Measurements from ENCODE around the gene CNTRL.

The CNTRL gene

DNA sequence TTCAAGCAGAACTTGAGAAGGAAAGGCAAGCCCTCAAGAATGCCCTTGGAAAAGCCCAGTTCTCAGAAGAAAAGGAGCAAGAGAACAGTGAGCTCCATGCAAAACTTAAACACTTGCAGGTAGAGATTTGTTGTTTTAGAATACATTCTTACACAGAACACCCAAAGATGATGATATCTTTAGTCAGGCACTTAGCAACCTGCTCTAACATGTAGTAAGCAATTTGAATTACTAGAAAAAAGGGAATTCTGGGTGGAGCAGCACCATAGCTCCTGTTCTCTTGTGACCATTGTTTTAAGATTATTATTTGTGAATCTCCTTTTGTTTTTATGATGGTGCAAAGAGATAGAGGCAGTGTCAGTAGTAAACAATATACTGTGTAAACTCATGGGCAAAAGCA lies 63.8 kb downstream of the CNTRL start:
- peaks cover 19% of the 10 kb centered on the region for H3K79me2 ChIP-seq (ENCODE audit: control insufficient read depth, low read length)
- no peak for TF ChIP-seq EZH2phosphoT487 (IDR thresholded peaks at IDR 0.05; ENCODE audit: borderline replicate concordance, low read length)
- TF ChIP-seq, protein P1, sequence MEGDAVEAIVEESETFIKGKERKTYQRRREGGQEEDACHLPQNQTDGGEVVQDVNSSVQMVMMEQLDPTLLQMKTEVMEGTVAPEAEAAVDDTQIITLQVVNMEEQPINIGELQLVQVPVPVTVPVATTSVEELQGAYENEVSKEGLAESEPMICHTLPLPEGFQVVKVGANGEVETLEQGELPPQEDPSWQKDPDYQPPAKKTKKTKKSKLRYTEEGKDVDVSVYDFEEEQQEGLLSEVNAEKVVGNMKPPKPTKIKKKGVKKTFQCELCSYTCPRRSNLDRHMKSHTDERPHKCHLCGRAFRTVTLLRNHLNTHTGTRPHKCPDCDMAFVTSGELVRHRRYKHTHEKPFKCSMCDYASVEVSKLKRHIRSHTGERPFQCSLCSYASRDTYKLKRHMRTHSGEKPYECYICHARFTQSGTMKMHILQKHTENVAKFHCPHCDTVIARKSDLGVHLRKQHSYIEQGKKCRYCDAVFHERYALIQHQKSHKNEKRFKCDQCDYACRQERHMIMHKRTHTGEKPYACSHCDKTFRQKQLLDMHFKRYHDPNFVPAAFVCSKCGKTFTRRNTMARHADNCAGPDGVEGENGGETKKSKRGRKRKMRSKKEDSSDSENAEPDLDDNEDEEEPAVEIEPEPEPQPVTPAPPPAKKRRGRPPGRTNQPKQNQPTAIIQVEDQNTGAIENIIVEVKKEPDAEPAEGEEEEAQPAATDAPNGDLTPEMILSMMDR (IDR thresholded peaks at IDR 0.05; ENCODE audit: low read depth, low read length, poor library complexity, severe bottlenecking): no peak

DNA sequence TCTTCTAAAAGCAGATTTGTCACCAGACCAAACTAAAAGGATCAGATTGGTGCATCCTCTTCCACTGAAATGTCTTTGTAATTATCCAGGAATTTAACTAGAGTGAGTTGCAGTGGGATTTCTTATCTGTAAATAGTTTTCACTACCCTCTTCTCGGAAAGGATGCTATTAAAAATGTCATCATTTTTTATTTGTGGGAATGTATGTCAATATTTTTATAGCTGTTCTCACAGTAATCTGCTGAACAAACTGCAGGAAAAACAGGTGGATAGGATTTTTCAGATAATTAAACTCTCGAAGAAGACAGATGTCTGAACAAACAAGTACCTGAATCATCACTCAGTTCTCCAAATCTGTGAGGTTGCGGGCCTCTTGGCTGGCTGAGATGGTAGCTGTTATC lies 64.2 kb downstream of the CNTRL start:
- Histone ChIP-seq H3K4me1 (ENCODE audit: control insufficient read depth, low read length) (peaks cover 19% of the 10 kb centered on the region), H3K9me2 (replicated peaks; ENCODE audit: control insufficient read depth, low read length) (no peaks in the 10 kb centered on the region), H4K20me1 (ENCODE audit: control insufficient read depth, insufficient read depth, low read depth, low read length) (no peaks in the 10 kb centered on the region), H3K9me3 (ENCODE audit: control insufficient read depth, insufficient read depth, low read length) (no peaks in the 10 kb centered on the region), H3K4me2 (ENCODE audit: low read length) (no peak overlapping the region), H3K4me3 (ENCODE audit: low read length) (no peak overlapping the region), H3K27ac (ENCODE audit: low read depth, low read length) (0 out of 2 replicates have a peak overlapping the region, but pooled peaks have one; percentile 3), H3F3A (ENCODE audit: control insufficient read depth, insufficient read depth) (no peaks in the 10 kb centered on the region), H3K79me2 (ENCODE audit: control insufficient read depth, low read length) (peaks cover 19% of the 10 kb centered on the region), H3K27me3 (ENCODE audit: control insufficient read depth, low read length) (no peaks in the 10 kb centered on the region), H3K36me3 (ENCODE audit: control insufficient read depth, low read length) (peaks cover 97% of the 10 kb centered on the region)
- TF ChIP-seq, protein P1 (IDR thresholded peaks at IDR 0.05; ENCODE audit: low read depth, low read length, poor library complexity, severe bottlenecking): no peak
- no peak for TF ChIP-seq EZH2phosphoT487 (IDR thresholded peaks at IDR 0.05; ENCODE audit: borderline replicate concordance, low read length)

More for the DNA sequence above, 63.8 kb downstream of the CNTRL start:
- H3K9me3 ChIP-seq (ENCODE audit: control insufficient read depth, insufficient read depth, low read length): no peaks in the 10 kb centered on the region
- no peaks in the 10 kb centered on the region for H3F3A ChIP-seq (ENCODE audit: control insufficient read depth, insufficient read depth)
- H3K4me1 ChIP-seq (ENCODE audit: control insufficient read depth, low read length): peaks cover 19% of the 10 kb centered on the region
- H3K4me3 ChIP-seq (ENCODE audit: low read length): no peak overlapping the region
- H3K36me3 ChIP-seq (ENCODE audit: control insufficient read depth, low read length): peaks cover 97% of the 10 kb centered on the region
- no peaks in the 10 kb centered on the region for H3K27me3 ChIP-seq (ENCODE audit: control insufficient read depth, low read length)
- H3K27ac ChIP-seq (ENCODE audit: low read depth, low read length): 0 out of 2 replicates have a peak overlapping the region, but pooled peaks have one; percentile 3
- no peak overlapping the region for H3K4me2 ChIP-seq (ENCODE audit: low read length)
- no peaks in the 10 kb centered on the region for H3K9me2 ChIP-seq (replicated peaks; ENCODE audit: control insufficient read depth, low read length)
- no peaks in the 10 kb centered on the region for H4K20me1 ChIP-seq (ENCODE audit: control insufficient read depth, insufficient read depth, low read depth, low read length)

DNA sequence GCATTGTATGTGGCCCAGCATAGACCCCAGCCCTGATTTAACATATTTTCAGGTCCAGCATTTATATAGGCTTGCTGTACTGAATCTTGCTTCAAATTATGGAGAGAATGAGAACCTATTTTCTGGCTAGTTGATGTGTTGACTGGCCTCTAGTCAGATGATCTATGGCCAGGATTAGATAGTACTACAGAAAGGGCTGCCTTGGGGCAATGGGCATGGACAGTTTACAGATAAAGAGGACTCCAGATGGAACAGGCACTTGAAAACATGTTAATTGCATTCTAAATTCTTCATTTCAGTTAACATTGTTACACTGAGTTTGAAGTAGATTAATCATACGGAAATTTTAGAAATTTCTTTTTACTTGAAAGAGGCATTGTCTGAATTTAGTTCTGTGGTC lies 65.4 kb downstream of the CNTRL start:
- Histone ChIP-seq H3K36me3 (ENCODE audit: control insufficient read depth, low read length) (peaks cover 97% of the 10 kb centered on the region), H3K9me3 (ENCODE audit: control insufficient read depth, insufficient read depth, low read length) (no peaks in the 10 kb centered on the region)

More for the DNA sequence above, 65.4 kb downstream of the CNTRL start:
- H3K4me2 ChIP-seq (ENCODE audit: low read length): no peak overlapping the region
- H3K27me3 ChIP-seq (ENCODE audit: control insufficient read depth, low read length): no peaks in the 10 kb centered on the region
- H3K9me2 ChIP-seq (replicated peaks; ENCODE audit: control insufficient read depth, low read length): no peaks in the 10 kb centered on the region
- no peaks in the 10 kb centered on the region for H4K20me1 ChIP-seq (ENCODE audit: control insufficient read depth, insufficient read depth, low read depth, low read length)
- peaks cover 10% of the 10 kb centered on the region for H3K79me2 ChIP-seq (ENCODE audit: control insufficient read depth, low read length)
- no peak overlapping the region for H3K27ac ChIP-seq (ENCODE audit: low read depth, low read length)
- no peak overlapping the region for H3K4me3 ChIP-seq (ENCODE audit: low read length)
- peaks cover 19% of the 10 kb centered on the region for H3K4me1 ChIP-seq (ENCODE audit: control insufficient read depth, low read length)
- TF ChIP-seq, protein P1 (IDR thresholded peaks at IDR 0.05; ENCODE audit: low read depth, low read length, poor library complexity, severe bottlenecking): no peak
- TF ChIP-seq EZH2phosphoT487 (IDR thresholded peaks at IDR 0.05; ENCODE audit: borderline replicate concordance, low read length): no peak
- no peaks in the 10 kb centered on the region for H3F3A ChIP-seq (ENCODE audit: control insufficient read depth, insufficient read depth)
